GM23248 (cell line): ENCODE data around the gene RPS19. TPM values are rescaled to one million over a fixed set of nuclear protein-coding genes. Genes with fewer than 3 reads are reported as not detected.

ENCODE experiments used
- DNase-seq: peaks from one replicate; pipeline ENCODE4 v3.0.0-alpha.2; 2015
- H2AFZ ChIP-seq: fragments of 200-600 bp; sonication (generic); 2 replicates; pipeline ENCODE4 v1.6.1; 2016; ENCODE audit warnings: antibody characterized with exemption
- H3F3A ChIP-seq: fragments of 200-600 bp; sonication (generic); 2 replicates; pipeline ENCODE4 v1.6.1; 2016; ENCODE audit warnings: mild to moderate bottlenecking, antibody characterized with exemption, mixed run types; ENCODE audit not compliant: insufficient read depth
- H3K27ac ChIP-seq: fragments of 200-600 bp; sonication (generic); 2 replicates; pipeline ENCODE4 v1.5.1; 2016; ENCODE audit warnings: mild to moderate bottlenecking
- H3K27me3 ChIP-seq: fragments of 200-600 bp; sonication (generic); replicated peaks from 2 replicates; pipeline ENCODE4 v1.6.1; 2016; ENCODE audit warnings: mild to moderate bottlenecking; ENCODE audit not compliant: insufficient read depth
- H3K36me3 ChIP-seq: fragments of 200-600 bp; sonication (generic); 2 replicates; pipeline ENCODE4 v1.6.1; 2016; ENCODE audit warnings: low read depth, mild to moderate bottlenecking
- H3K4me1 ChIP-seq: fragments of 200-600 bp; sonication (generic); 2 replicates; pipeline ENCODE4 v1.6.1; 2016; ENCODE audit warnings: mild to moderate bottlenecking; ENCODE audit not compliant: insufficient read depth
- H3K4me2 ChIP-seq: fragments of 200-600 bp; sonication (generic); one replicate; pipeline ENCODE4 v1.6.1; 2016; ENCODE audit warnings: mild to moderate bottlenecking; ENCODE audit not compliant: unreplicated experiment
- H3K4me3 ChIP-seq: fragments of 200-600 bp; sonication (generic); 2 replicates; pipeline ENCODE4 v1.5.1; 2016; ENCODE audit warnings: mild to moderate bottlenecking
- H3K79me2 ChIP-seq: fragments of 200-600 bp; sonication (generic); 2 replicates; pipeline ENCODE4 v1.6.1; 2016; ENCODE audit warnings: mild to moderate bottlenecking; ENCODE audit not compliant: insufficient read depth
- H3K9ac ChIP-seq: fragments of 200-600 bp; sonication (generic); 2 replicates; pipeline ENCODE4 v1.6.1; 2016; ENCODE audit warnings: mild to moderate bottlenecking
- H3K9me2 ChIP-seq: fragments of 200-600 bp; sonication (generic); 2 replicates; pipeline ENCODE4 v1.6.1; 2016; ENCODE audit warnings: mixed run types, mild to moderate bottlenecking, moderate library complexity; ENCODE audit not compliant: insufficient read depth
- H3K9me3 ChIP-seq: fragments of 200-600 bp; sonication (generic); one replicate; pipeline ENCODE4 v1.6.1; 2017; ENCODE audit warnings: low read depth
- H4K20me1 ChIP-seq: fragments of 200-600 bp; sonication (generic); 2 replicates; pipeline ENCODE4 v1.6.0; 2016; ENCODE audit not compliant: insufficient read depth
- EZH2 ChIP-seq: fragments of 200-600 bp; sonication (generic); IDR thresholded peaks from 2 replicates; pipeline ENCODE4 v1.6.1; 2018; ENCODE audit warnings: antibody characterized with exemption, mild to moderate bottlenecking; ENCODE audit not compliant: insufficient read depth, poor library complexity, severe bottlenecking
- EZH2phosphoT487 ChIP-seq: fragments of 200-600 bp; sonication (generic); IDR thresholded peaks from 2 replicates; pipeline ENCODE4 v1.6.1; 2018; ENCODE audit warnings: antibody characterized with exemption, moderate library complexity, mild to moderate bottlenecking, low read depth; ENCODE audit not compliant: insufficient read depth
- WGBS, 2 experiments: methylation state at CpG; one replicate each; pipeline ENCODE4 v1.1.6; 2015 to 2017; ENCODE audit warnings: low lambda C conversion rate in 2 of 2, low coverage in 1 of 2; ENCODE audit errors: missing lambda C conversion rate in 2 of 2; 5-methylcytosine and 5-hydroxymethylcytosine counted together
- in situ Hi-C: fragments of 300-500 bp; cut with MboI; formaldehyde crosslinking; loops from 2 replicates; pipeline ENCODE4 v1.15.0; 2020
- polyA plus RNA-seq: library from polyadenylated mRNA; unstranded; fragments of >200 nt; fragmentation: Nextera tagmentation; extraction: Ambion mirVana; gene quantifications from 2 replicates; pipeline ENCODE4 v1.2.1, GENCODE V29; 2016
- total RNA-seq: library from RNA; depleted of rRNA; stranded (reverse); fragments of >200 nt; shearing (Covaris generic); gene quantifications from 2 replicates; pipeline ENCODE4 v1.2.3, GENCODE V29; 2014

Gene RPS19
- total and polyA plus RNA-seq, 2 experiments from 2014 or later, result 881 to 2,316 TPM

GRCh38 chr19:41813911-41814310 lies 46.1 kb upstream of the RPS19 start:
- H2AFZ ChIP-seq, result no peak overlapping the region
- H3K27me3 ChIP-seq, result peaks cover 5% of the 10 kb centered on the region; the same call in 1 of the 2 replicates
- no peaks in the 10 kb centered on the region for H3K9me2 ChIP-seq
- H3K36me3 ChIP-seq, result no peaks in the 10 kb centered on the region
- no peaks in the 10 kb centered on the region for H3K4me1 ChIP-seq
- TF ChIP-seq EZH2phosphoT487 (no peak), EZH2 (no peak)
- in situ Hi-C loops, result no loop called here
- DNase-seq, result no peak
- 26 to 33% methylated on average over 4 of the region's 4 CpGs for WGBS, 2 experiments
- H3K79me2 ChIP-seq, result no peaks in the 10 kb centered on the region
- no peak overlapping the region for H3K4me3 ChIP-seq
- H3K9me3 ChIP-seq, result no peaks in the 10 kb centered on the region
- no peak overlapping the region for H3K27ac ChIP-seq
- H3K9ac ChIP-seq, result no peak overlapping the region
- H3F3A ChIP-seq, result no peaks in the 10 kb centered on the region
- no peak overlapping the region for H3K4me2 ChIP-seq
- no peaks in the 10 kb centered on the region for H4K20me1 ChIP-seq

- H3K4me1 ChIP-seq, result no peaks in the 10 kb centered on the region
- no peaks in the 10 kb centered on the region for H4K20me1 ChIP-seq
- H3K9me3 ChIP-seq, result no peaks in the 10 kb centered on the region
- no peak overlapping the region for H2AFZ ChIP-seq
- no peak for TF ChIP-seq EZH2phosphoT487
- TF ChIP-seq EZH2, result no peak
- H3F3A ChIP-seq, result no peaks in the 10 kb centered on the region
- no peaks in the 10 kb centered on the region for H3K79me2 ChIP-seq
- no peak overlapping the region for H3K27ac ChIP-seq
- no peak overlapping the region for H3K9ac ChIP-seq
- in situ Hi-C loops, result no loop called here
- H3K27me3 ChIP-seq, result peaks cover 7% of the 10 kb centered on the region; the same call in 1 of the 2 replicates
- 30 to 38% methylated on average over 4 of the region's 4 CpGs for WGBS, 2 experiments
- H3K36me3 ChIP-seq, result no peaks in the 10 kb centered on the region
- H3K4me3 ChIP-seq, result no peak overlapping the region
- no peaks in the 10 kb centered on the region for H3K9me2 ChIP-seq
- DNase-seq, result no peak
- H3K4me2 ChIP-seq, result no peak overlapping the region
Observed at GRCh38 chr19:41815301-41815700, 44.8 kb upstream of the RPS19 start.

GRCh38 chr19:41816761-41817160 lies 43.3 kb upstream of the RPS19 start:
- no peak overlapping the region for H3K27ac ChIP-seq
- DNase-seq, result no peak
- TF ChIP-seq EZH2, result no peak
- no peak overlapping the region for H3K4me3 ChIP-seq
- H3K27me3 ChIP-seq, result peaks cover 11% of the 10 kb centered on the region
- H3K9me2 ChIP-seq, result no peaks in the 10 kb centered on the region
- no peaks in the 10 kb centered on the region for H3K36me3 ChIP-seq
- no peaks in the 10 kb centered on the region for H3K79me2 ChIP-seq
- WGBS, 2 experiments, result 25 to 31% methylated on average over 2 of the region's 2 CpGs
- H2AFZ ChIP-seq, result no peak overlapping the region
- H3K4me1 ChIP-seq, result no peaks in the 10 kb centered on the region
- in situ Hi-C loops, result no loop called here
- no peaks in the 10 kb centered on the region for H4K20me1 ChIP-seq
- no peak overlapping the region for H3K4me2 ChIP-seq
- H3K9me3 ChIP-seq, result no peaks in the 10 kb centered on the region
- no peaks in the 10 kb centered on the region for H3F3A ChIP-seq
- no peak overlapping the region for H3K9ac ChIP-seq

GRCh38 chr19:41821003-41821735 lies 38.9 kb upstream of the RPS19 start:
- Histone ChIP-seq H3K79me2 (no peaks in the 10 kb centered on the region), H2AFZ (no peak overlapping the region), H3K4me2 (no peak overlapping the region), H3K27me3 (peaks cover 19% of the 10 kb centered on the region), H3F3A (no peaks in the 10 kb centered on the region), H3K4me1 (no peaks in the 10 kb centered on the region), H3K27ac (no peak overlapping the region), H3K36me3 (no peaks in the 10 kb centered on the region), H3K9ac (no peak overlapping the region), H3K9me3 (no peaks in the 10 kb centered on the region), H3K4me3 (no peak overlapping the region), H3K9me2 (no peaks in the 10 kb centered on the region), H4K20me1 (no peaks in the 10 kb centered on the region)
- WGBS, 2 experiments, result 17 to 22% methylated on average over 12 of the region's 12 CpGs
- in situ Hi-C loops, result no loop called here
- TF ChIP-seq EZH2phosphoT487 (no peak), EZH2 (no peak)
- DNase-seq, result peak; percentile 51
